DMS153 treated with DMSO at 0.1 percent for 48 hours (cell line): Measurements from ENCODE around the gene SPACA4.

ENCODE experiments used
- DNase-seq: peaks from one replicate; lab custom pipeline; 2025; ENCODE audit not compliant: unreplicated experiment; lab: John Stamatoyannopoulos, UW

The SPACA4 gene

DNA sequence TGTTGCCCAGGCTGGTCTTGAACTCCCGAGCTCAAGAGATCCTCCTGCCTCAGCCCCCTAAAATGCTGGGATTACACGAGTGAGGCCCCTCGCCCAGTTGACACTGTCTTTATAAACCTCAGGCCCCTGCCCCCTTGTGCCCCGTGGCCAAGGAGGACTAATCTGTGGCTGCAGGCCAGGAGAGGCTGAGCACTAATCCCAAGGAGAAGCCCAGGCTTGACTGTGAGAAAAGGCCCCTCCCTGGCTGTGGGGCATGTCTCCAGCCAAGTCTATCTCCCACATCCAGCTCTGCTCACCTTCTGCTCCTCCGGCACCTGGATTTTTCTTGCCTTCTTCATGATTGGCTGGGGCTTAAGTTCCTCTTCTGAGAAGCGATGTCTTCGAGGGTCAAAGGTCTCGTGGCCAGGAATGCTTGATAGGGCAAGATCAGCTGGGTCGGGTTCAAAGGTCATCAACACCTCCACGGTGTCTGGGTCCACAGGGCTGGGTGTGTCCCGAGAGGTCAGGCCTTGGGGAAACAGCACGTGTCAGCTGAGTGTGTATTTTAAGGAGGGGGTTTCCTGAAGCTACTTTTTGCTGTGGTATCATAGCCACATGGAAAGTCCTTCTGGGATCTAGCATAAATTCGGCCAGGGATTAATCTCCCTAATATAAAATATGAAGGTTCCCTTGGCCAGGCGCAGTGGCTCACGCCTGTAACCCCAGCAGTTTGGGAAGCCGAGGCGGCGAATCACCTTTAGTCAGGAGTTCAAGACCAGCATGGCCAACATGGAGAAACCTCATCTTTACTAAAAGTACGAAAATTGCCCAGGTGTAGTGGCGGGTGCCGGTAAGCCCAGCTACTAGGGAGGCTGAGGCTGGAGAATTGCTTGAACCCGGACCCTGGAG, 26.9 kb downstream of the SPACA4 start:
- no peak for DNase-seq

DNA sequence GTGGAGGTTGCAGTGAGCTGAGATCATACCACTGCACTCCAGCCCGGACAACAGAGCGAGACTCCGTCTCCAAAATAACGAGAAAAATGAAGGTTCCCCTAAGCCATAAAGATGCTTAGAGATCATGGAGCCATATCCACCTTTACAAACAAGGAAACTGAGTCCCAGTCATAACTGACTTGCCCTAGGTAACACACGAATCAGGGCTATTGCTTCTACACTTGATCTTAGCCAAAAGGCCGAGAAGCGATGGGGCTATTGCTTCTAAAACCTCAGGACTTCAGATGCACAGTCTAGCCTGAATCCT, 27.4 kb downstream of the SPACA4 start:
- no peak for DNase-seq

DNA sequence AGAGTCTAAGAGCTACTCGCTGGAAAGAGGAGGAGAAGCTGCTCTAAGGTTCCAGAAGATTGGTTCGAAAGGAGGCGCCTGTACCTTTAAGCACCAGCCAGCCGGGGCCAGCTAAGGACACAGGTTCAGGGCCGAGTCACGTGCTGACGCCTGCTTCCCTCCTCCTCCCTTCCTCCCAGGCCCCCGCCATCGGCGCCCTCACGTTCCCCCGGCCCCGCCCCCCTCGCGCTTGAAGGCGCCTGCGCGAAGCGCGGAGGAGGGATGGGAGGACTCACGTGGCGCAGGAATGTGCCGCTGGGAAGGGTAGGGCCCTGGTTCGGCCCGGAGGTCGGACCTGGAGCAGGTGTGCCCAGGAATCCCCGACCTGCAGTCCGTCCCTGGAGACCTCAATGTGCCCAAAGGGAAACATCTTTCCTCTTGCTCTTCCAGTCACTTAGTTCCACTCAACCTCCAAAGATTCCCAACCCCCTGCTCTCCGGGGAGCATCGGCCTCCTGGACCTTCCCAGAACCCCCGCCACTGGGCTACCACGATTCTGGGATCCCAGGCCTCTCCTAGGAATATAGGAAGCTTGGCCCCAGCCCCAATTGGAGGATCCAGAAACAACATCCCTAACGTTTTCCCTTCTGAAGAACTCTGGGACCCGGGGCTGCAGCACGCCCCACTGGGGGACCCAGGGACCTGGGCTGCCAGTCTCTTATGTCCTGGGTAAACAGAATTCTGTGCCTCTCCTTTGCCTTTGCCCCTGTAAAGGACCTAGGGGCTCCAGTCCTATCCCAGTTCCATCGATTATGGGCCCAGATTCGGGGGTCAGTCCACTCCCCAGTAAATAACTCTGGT, 28.1 kb downstream of the SPACA4 start:
- DNase-seq = peak; percentile 86

DNA sequence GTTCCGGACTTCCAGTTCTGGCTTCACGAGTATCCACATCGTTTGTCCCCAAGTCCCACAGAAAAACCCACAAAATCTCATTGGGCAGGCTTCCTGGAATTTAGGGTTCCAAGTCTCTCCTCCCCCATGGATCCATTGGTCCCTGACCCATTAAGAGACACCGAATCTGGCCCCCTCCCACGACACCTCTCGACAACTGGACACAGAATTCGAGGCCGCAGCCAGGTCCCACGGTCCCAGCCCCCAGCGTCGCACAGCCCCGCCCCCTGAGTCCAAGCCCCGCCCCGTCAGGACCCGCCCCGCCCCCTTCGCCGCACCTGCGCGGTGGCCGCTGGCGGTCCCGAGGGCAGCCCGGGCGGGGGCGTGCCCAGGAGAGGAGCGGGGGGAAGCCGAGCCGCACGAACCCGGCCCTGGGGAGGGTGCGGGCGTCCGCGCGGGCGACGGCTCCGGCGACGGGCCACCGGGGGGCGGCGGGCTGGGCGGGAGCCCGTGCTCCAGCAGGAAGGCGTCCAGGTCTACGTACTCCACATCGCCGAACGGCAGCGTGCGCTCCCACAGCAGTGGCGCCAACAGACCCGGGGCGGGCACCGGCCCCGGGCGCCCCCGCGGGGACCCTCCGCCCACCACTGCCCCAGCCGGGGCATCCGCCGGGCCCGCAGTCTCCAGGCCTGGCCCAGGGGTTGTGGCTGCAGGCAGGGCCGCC, 28.9 kb downstream of the SPACA4 start:
- DNase-seq = no peak

DNA sequence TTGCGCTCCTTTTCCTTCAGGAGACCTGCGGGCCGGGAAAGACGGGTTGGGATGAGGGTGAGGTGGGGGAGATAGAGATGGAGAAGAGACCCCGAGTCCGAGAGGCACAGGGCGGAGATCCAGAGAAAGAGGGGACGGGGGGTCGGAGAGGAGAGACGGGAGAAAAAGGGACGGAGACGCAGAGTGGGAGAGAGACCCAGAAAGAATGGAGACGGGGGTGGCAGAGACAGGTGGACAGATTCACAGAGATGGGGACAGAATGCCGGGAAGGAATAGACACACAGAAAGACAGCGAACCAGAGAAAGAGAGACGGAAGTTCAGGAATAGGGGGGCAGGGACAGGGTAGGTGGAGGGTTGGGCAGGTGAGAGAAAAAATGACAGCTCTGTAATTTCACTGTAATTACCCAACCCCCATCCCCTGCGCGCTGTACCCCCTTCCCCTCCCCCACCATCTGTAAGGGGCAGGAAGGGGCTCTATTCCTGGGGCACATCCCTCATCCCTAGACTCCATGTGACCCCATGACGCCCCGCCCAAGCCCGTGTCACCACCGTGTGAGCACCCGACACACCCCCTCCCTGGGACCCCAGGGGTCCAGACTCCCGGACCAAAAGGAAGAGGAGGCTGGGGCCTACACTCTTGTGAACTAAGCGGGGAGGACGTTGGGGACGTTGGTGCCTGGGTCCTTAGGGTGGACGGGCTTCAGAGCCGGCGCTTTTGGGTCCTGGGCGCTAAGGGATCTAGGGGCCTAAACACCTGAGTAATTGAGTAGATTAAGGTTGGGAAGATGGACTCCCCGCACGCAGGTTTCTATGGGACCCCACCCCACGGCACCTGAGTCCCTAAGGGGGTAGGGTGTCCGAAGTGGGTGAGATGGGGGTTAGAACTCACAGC, 29.7 kb downstream of the SPACA4 start:
- peak; percentile 30 for DNase-seq

DNA sequence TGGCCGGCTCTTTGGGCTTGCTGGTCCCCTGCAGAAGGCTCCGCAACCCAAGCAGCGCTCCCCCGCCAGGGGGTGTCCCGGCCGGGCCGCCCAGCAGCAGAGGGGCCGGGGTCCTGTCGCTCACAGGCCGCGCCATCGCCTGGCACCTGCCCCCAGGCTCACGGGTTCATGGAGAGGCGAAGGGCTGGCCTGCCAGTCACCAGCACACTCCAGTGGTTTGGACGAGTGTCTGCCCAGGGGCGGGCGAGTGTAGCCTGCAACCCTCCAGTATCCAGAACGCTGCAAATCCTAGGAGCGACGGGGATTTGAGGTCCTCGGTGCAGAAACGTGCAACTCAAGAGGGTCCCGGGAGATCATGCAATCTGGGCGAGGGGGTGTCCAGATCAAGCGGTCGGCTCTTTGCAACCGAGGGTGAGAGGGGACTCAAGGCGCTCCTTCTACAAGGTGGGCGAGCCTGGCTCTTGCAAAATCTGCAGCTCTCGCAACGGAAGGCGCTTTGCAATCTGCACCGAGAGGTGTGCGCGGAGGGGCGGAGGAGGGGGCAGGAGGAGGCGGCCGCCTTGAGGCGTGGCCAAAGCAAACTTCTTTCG, 30.4 kb downstream of the SPACA4 start, which contains the start of gene DBP:
Gene DBP (minus strand): TSS at position 521 of the 590 bp plus-strand sequence. CDS start 385 bp downstream, at position 136.
- DNase-seq = no peak

DNA sequence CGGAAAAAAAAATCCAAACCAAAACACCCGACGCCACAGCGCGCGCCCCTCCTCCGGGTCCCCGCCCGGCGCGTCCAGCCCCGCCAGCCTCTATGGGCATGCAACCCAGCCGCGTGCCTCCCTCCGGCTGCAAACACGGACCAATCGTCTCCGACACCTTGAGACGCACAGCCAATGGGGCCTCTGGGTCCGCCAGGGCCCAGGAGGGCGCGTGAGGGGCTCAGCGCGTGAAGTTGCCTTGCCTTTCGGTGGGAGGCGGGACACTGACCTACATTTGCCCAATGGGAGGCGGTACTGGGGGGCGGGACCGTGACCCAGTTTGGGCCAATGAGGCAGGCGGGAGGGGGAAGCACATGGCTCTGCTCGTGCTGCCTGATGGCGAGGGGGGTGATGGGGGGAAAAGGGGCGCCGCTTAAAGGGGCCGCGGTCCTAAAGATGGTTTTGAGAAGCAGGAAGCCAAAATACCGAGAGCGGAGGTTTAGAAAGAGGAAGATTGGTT, 31.0 kb downstream of the SPACA4 start:
- DNase-seq = peak; percentile 94

DNA sequence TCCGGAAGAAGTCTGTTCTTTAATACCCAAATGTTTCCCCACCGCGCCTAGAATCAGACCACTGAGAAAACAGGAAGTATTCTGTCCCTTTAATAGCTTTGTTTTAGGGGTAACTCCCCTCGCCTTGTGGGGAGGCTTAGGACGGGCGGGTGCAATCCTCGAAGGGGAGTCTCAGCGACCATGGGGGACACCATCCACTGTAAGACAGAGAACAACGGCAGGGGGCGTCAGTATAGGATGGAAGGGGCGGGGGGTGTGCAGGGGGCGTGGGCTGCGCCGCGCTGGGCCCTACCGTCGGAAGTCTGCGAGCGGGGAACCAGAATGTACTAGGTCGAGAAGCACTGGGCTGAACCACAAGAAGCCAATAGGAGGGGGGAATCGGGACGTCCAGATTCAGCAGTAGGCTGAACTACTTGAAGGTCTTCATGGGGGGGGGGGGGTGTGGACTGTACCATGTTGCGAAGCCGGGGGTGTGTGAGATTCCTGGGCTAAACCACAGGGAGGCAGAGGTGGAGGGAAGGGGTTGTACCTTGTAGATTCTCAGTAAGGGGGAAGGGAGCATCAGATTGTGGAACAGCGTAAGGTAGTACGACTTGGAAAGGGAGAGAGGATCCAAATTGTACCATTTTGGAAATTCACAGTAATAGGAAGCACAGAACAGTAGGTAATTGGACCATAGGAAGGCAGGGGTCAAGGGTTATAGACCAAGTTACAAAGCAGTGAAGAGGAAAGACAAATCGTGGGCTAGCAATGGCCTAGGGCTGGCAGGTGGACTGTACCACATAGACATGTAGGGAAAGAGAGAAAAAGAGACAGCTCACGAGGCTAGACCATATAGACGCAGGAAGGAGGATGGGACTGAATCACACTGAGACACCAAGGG, 31.6 kb downstream of the SPACA4 start:
- peak; percentile 84 for DNase-seq

DNA sequence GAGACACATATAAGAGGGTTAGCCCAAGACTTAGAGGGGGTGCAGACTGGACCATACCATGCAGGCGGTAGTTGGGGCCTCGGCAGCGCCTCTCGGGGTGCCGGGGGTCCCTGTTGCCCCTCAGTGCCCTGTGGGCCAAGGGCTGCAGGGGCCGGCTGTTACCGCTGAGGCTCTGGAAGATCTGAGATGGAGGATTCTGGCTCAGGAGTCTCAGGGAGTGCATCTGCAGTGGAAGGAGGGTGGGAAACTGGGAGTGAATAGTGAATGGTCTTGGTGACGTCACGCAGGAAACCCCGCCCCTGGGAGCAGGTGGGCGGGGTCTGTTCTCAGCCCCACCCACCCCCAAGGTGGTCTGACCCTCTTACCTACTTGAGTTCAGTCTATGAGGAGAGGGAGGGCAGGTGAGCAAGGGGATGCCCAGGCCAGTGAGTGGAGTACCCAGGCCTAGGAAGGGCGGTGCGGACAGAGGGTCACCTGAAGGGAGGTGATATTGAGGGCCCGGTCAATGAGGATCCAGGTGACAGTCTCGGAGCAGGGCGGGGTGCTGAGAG, 32.4 kb downstream of the SPACA4 start:
- DNase-seq = no peak

DNA sequence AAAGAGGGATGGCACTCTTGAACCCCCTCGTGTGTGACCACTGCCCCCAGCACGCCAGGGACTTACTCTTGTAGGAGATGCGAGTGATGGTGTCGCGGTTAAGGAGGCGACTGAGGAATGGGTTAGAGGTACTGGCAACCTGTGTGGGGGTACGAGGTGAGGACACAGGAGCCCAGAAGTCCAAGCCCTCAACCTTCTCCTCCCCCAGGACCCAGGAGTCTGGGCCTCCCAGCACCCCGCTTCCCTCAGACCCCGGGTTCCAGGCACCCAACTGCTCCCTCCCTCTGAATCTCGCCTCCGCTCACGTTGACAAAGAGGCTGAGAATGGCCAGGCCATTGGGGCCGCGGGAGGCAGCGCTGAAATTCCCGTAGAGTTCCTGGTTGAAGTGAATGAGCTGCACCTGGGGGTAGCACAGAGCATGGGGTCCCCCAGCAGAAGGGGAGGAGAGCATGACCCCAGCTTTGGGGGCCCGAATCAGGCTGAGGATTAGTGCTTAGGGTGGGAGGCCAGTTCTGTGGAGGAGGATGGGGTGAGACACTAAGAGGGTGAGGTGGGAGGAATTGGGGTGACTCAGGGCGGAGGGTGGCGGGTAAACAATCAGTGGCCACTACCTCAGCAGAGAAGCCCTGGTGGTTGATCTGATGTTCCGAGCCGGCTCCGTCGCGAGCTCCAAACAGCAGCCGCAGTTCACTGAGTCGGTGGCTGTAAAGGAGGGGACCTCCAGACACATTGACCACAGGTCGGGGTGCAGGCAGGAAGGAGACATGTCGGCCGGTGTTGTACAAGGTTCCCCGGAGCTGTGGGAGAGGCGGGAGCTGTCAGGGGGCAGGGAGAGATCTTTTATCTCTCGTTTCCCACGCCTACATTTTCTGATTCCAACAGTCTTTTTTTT, 33.2 kb downstream of the SPACA4 start:
- DNase-seq = no peak

DNA sequence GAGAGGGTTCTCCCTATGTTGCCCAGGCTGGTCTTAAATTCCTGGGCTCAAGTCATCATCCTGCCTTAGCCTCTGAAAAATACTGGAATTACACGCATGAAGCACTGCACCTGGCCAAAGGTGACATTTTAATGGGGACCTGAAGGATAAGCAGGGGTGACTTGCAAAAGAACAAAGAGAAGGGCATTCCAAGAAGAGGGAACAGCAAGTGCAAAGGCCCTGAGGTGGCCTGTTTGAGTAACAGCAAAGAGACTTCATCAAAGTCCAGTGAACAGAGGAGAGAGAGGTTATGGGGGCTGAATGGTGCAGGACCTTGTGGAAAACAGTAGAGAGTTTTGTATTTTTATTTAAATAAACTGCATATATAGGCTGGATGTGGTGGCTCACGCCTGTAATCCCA, 35.3 kb downstream of the SPACA4 start:
- DNase-seq = no peak

DNA sequence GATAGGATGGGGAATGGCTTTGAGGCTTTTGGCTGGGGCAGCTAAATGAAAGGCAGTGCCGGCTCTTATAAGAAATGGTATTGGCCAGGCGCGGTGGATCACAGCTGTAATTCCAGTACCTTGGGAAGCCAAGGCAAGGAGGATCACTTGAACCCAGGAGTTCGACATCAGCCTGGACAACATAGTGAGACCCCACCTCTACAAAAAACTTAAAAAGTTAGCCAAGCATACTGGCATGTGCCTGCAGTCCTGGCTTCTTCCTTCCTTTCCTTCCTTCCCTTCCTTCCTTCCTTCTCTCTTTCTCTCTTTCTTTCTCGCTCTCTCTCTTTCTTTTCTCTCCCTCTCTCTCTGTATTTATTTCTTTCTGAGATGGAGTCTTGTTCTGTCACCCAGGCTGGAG, 36.3 kb downstream of the SPACA4 start:
- no peak for DNase-seq

DNA sequence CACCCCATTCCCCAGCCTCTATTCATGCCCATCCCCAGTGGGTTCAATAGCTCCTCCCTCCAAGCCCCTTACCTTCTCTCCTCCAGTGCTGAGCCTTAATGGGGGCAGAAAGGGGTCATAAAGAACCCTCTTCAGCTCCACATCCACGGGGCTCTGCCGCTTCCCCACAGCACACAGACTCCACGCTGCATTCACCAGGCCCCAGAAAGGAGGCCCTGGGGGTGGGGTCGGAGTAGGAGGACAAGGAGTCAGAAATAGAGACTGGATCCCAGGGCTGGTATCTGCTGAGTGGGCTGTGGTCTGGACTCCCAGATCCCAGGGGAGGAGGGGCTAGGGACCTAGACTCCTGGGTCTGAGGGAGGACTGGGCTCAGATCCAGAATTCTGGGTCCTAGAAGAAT, 37.8 kb downstream of the SPACA4 start:
- no peak for DNase-seq

DNA sequence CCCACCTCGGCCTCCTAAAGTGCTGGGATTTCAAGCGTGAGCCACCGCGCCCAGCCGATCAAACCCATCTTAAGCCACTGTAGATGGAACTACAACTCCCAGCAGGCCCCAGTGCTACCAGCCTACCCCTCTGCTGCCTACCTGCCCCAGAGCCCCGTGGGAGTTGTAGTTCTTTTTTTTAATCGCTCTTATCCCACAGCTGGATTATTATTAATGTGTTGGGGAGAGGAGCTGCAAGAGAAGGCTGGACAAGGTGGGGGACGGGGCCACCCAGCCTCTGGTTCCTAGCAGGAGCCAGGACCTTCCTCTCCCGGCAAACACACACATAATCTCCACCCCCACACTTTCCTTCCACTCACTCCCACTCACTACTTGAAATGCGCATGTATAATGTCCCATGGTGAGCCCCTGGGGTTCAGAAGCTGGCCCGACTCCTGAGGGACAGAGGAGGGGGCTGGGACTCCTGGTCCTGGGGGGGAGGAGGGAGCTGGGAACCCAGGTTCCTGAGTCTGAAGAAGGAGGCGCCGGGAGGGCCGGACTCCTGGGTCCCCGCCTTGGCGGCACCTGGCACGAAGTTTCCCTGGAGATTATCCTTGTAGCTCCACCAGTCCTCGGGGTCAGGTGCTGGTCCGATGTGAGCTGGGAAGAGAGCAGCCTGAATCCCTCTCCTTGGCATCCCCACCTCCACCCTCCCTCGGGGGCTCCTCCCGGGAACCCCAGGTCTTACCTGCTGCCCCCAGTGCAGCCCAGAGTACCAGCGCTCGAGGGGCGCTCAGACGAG, 38.5 kb downstream of the SPACA4 start:
- DNase-seq = peak; percentile 57

DNA sequence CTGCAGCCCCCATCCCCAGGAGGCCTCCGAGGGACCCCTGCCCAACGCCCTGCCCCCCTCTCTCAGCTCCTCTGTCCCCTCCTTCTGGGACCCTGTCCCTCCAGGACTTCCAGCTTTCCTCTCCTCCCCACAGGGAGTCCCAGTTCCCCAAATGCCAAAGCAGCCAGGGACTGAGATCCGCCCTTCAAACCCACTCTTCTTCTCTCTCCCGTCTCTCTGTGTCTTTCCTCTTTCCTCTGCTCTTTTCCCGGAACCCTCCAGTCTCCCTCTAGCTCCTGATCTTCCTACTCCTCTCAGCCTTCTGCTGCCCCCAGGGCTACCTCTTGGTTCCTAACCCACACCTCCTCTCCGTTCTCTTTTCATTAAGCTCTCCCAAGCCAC, 39.1 kb downstream of the SPACA4 start:
- peak; percentile 49 for DNase-seq

DNA sequence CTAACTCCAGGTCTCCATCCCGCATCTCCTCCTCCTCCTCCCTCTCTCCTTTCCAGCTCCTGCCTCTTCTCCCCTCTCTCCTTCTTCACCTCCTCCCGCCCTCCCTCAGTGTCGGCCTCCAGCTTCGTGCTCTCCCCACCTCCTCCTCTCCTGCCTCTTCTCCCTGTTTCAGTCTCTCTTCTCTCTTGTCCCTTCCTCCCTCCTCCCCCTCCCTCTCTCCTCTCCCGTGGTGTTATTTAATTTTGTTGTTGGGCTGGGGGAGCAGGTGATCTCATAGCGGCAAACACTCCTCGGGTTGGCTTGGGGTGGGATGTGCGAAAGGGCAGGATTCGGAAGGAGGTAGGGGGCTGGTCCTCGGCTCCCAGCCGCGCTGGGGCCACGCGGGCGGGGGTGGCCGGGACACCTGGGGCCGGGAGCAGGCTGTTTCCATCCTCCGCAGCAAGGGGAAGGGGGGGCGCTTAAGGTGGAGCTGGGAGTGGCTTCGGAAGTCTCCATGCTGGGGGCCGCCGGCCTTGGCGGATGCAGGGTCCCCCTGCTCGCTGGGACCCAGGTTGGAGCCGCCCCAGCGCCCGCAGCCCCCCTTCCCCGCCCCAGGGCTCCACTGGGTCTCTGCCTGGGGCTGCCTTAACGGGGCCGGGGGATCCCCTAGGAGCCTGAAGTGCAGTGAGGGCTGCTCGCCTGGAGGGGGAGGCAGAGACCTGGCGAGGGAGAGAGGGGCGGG, 39.6 kb downstream of the SPACA4 start, which contains the start of gene CA11:
Gene CA11 (minus strand): TSS at position 187 of the 721 bp plus-strand sequence. CDS start 555 bp downstream, outside the sequence.
- peak; percentile 84 for DNase-seq
